ENCODE data around the gene MGAT4A.

MGAT4A gene

DNA sequence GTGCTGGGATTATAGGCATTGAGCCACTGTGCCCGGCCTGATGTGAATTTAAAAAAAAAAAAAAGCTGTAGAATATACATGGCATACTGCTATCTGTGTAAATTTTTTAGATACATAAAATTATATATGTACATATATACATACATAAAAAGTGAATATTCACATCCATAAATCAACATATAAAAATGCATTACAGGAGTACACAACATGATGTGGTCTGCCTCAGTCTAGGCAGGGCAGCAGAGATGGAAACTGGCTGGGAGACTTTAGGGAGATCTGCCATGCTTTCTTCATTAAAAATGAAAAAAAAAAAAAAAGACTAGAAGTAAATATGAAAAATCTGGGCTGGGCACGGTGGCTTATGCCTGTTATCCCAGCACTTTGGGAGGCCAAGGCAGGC is 24.3 kb downstream of the MGAT4A start:
- H3K4me3 ChIP-seq (ENCODE audit: low read depth, low read length): no peak overlapping the region
- DNase-seq (ENCODE audit: low read depth): no peak
- no peak for TF ChIP-seq CTCF (IDR thresholded peaks at IDR 0.05; ENCODE audit: low read depth, low read length, missing control alignments)

DNA sequence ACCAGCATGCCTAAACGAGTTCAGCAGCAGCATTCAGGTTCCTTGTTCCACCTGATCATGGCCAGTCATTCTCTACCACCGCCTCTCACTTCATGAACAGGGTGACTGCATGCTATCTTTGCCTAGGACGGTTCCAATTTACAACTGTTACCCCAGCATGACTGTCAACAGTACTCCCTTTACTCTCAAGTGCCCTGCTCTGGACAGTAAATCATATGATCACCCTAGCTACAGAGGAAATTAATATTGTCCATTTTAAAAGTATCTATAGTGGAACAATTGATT is 25.7 kb downstream of the MGAT4A start:
- no peak for DNase-seq (ENCODE audit: low read depth)
- H3K4me3 ChIP-seq (ENCODE audit: low read depth, low read length): no peak overlapping the region
- no peak for TF ChIP-seq CTCF (IDR thresholded peaks at IDR 0.05; ENCODE audit: low read depth, low read length, missing control alignments)

GRCh38 chr2:98704499-98705332 is 26.2 kb downstream of the MGAT4A start:
- no peak for DNase-seq (ENCODE audit: low read depth)

GRCh38 chr2:98703738-98704137 is 27.2 kb downstream of the MGAT4A start:
- no peak overlapping the region for H3K4me3 ChIP-seq (ENCODE audit: low read depth, low read length)
- no peak for DNase-seq (ENCODE audit: low read depth)
- no peak for TF ChIP-seq CTCF (IDR thresholded peaks at IDR 0.05; ENCODE audit: low read depth, low read length, missing control alignments)

More at GRCh38 chr2:98704499-98705332, 26.2 kb downstream of the MGAT4A start:
- H3K4me3 ChIP-seq (ENCODE audit: low read depth, low read length): no peak overlapping the region
- no peak for TF ChIP-seq CTCF (IDR thresholded peaks at IDR 0.05; ENCODE audit: low read depth, low read length, missing control alignments)

- TF ChIP-seq CTCF (IDR thresholded peaks at IDR 0.05; ENCODE audit: low read depth, low read length, missing control alignments): no peak
- DNase-seq (ENCODE audit: low read depth): no peak
- H3K4me3 ChIP-seq (ENCODE audit: low read depth, low read length): no peak overlapping the region
Measured at GRCh38 chr2:98702858-98703620, 27.9 kb downstream of the MGAT4A start.

- DNase-seq (ENCODE audit: low read depth): no peak
- H3K4me3 ChIP-seq (ENCODE audit: low read depth, low read length): no peak overlapping the region
- no peak for TF ChIP-seq CTCF (IDR thresholded peaks at IDR 0.05; ENCODE audit: low read depth, low read length, missing control alignments)
Measured at GRCh38 chr2:98702127-98702802, 28.7 kb downstream of the MGAT4A start.
